Activated CD4-positive, alpha-beta T cell treated with anti-CD3 and anti-CD28 coated beads, Interleukin-2, amount 50 U/mL, for 16 hours (primary cell): ENCODE results near the gene PUDP.
A peak's percentile ranks its signal among the peaks of the same experiment; 100 is the strongest.
"Not testable (repeated sequence)": the region's sequence is repeated elsewhere in the genome, so short reads cannot be mapped to it uniquely, and the experiment has no call there.

Source experiments
- DNase-seq: peaks from one replicate; pipeline ENCODE4 v3.0.0-alpha.2; 2020

PUDP gene

DNA sequence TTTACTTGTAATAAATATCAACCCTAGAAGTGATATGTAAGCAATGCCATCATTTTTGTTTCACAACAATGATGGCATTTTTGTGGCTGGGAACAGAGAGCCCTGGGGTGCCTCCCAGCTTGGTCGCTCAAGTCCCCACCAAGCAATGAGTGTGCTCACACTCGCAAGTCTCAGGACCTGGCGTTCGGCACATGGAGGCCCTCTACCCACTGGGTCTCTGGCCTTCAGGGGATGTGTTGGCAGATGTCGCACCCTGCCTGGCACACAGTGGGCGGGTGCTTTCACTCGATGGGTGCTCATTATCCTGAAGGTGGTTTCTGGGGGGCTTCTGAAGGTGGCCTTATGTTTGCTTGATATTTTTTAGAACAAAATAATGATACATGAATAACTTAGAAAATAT, 75.1 kb downstream of the PUDP start:
- DNase-seq = no peak

DNA sequence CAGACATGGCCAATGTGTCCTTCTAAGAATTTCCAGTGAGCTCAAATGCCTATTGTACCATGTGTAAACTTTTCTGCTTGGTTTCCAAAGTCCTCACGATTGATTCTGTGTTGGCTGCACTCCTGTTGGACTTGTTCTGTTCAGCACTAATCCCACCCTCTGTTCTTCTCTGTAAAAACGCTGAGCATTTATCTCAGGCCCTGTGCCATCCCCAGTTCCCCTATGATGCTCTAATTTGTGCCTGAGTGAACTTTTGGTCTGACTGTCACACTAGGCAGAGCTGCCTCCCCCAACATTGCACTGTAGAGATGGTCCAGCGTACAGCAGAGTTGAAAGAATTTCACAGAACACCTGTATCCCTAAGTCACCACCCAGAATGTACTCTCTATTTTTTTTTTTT, 76.6 kb downstream of the PUDP start:
- DNase-seq = no peak

DNA sequence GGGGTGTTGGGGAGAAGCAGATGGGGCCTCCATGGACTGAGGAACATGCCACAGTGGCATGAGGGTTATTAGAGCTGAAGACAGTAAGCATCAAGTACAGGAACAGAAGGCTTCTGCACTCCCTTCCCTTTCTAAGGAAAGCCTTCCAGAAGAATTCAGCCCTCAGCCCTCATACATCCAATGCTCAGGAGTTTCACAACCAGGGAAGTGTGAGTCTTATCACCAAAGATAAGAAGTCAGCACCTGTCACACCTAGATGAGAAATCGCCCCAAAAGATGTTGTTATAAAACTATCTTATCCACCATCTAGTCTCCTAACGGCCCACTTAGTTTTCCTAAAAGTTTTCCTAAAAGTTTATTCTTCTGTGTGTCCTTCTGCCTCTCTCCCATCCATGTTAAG, 78.4 kb downstream of the PUDP start:
- DNase-seq = no peak

DNA sequence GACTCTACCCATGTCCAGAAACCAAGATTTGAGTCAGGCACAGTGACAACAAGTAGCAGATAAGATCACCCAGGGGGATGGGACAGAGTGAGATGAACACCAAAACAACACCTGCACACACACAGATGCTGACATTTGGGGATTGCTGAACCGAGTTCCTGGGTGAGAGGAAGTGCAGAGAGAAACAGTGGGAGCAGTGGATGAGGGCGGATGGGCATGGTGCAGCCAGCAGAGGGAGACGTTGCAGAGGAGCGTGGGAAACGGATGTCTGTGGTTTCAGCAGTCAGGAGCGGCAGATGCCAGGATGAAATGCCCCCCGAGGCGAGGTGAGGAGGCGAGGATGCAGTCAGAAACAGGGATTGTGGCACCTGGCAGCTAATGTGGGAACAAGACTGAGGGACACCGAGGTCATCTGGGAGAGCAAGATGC, 79.0 kb downstream of the PUDP start:
- DNase-seq = peak; percentile 9

DNA sequence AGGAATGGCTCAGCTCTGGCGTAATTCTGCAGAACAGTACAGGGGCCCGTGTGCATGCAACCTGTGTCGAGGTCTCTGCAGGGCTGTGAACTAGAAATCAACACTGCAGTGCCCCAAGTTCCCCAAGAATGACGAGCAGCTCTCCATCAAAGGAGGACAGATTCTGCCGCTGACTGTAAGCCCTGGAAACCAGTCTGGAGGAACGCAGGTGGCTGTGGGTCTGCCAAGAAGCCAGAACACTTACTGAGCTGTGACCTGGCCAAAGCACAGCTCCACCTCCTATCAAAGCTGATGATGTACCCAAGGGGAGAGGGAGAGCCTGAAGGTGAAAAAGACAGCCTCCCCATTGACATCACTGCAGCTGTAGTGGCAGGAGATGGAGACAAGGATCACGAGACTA, 80.7 kb downstream of the PUDP start:
- no peak for DNase-seq

DNA sequence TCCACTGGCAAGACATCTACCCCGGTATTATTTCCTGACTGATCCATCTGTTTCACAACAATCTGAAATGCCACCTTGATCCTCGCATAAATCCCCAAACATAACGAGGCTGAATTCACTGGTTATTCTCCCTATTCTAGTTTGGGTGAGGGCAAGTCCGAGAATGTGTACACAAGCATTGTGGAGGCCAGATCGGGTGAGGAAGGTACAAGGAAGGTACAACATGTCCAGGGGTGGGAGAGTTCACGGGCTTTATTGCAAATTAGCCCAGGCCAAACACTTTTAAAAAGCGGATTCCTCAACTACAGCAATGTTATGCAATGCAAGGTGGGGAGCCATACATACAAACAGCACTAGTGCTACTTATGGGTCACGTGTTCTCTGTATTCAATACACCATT, 82.5 kb downstream of the PUDP start:
- no peak for DNase-seq

DNA sequence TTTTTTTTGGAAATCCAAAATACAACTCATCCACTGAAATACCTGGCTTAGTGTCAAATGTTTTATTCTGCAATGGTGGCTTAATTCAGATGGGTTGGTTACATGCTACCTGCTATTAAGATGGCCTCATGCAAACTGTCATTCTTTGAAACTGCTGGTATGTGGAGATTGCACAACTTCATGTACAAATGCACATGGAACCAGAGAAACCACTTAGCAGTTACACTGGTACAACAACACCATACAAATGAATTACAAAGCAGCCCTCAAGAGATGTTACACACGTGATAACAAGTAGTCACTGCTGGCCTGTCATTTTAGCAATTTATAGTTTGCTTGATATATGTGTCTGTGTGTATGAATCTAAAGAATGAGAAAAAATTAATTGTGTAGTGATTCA, 85.0 kb downstream of the PUDP start:
- no peak for DNase-seq

DNA sequence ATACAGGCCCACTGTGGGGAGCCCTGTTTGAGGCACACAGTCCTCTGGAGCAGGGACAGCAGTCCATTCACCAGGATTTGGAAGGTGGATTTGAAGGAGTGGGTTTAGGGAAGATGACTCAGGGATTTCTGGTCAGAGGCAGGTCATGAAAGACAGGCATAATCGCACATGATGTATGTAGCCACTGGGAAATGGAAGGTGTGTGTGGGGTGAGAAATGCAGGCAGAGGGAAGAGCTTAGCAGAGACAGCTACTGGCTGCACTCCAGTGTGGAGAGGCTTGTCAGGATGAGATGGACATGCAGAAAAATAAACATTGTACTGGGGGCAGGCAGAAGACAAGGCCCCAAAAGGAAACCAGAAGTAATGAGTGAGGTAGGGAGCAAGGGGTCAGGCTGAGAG, 85.7 kb downstream of the PUDP start:
- no peak for DNase-seq

DNA sequence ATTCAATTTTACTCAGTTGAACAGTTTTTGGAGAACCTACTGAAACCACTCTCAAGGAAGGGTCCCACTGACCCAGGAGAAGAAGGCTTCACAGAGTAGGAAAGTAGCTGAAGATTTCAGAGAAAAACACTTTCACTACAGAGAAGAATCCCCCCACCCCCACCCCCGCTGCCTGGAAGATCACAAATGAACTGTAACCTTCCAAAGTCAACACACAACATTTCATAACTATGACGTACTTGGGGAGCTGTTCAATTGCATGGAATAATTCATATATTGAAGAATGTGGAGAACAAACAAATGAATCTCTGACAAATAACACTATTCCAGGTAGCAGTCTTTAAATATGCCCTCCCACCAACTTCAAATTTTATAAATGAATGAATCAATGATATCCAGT, 86.5 kb downstream of the PUDP start:
- DNase-seq = no peak

DNA sequence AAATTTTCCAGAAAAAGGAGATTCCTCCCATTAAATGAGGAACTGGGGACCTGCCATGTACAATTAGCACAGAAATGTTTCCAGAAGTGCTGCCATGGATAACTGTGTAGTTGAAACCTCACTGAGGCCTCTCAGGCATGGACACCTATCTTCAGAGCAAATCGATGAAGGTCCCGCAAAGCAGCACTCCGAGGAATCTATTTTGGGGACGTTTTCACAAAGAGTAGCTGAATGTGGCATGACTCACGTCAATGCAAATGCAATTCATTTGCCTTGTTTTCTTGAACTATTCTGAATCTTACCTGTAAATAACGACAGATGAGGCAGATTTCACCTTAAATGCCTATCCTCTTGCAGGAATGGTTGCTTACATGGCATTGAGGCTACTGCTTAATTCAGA, 87.5 kb downstream of the PUDP start:
- DNase-seq = no peak

DNA sequence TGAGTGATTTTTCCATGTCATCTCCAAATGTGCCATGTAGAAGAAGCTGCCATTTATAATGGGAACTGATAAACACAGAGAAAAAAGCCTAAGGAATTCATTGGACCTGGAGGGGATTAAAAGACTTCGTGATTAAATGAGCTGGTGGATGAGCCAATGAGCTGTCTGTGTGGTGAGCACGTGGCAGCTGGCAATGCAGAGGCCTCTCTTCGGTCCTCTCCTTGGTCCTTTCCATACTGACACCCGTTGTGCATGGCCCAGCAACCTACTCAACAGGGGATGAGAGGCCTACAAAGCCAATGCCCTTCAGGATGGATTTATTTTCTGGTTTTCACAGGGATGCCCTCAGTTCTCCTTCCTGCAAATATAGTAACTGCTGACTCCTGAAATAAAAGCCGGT, 88.1 kb downstream of the PUDP start:
- DNase-seq = no peak

DNA sequence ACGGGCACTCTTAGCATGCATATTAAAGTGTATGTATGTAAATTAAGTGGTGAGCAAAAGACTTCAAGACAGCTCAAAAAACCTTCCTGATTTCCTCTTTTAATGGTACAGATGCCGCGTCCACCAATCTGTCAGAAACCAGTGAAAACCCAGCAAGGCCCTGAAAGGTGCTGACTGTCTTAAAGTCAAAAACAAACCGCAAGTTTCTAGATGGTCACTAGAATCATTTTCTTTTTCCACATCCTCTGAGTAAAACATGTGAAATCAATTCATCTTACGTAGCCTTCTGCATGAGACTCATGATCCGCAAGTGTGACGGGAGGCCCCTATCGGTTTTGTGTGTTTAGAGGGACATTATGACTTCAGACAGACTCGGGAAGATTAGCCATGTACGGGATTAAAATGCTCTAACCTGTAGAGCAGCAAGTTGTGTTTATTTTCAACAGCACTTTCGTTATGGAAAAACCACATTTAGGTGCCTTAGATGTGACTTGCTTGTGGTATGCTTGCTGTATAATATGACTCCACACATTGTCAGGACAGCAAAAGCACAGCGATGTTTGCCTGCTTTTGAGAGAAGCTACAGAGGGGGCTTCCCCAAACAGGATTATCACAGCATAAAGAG, 88.6 kb downstream of the PUDP start:
- DNase-seq = peak; percentile 57

DNA sequence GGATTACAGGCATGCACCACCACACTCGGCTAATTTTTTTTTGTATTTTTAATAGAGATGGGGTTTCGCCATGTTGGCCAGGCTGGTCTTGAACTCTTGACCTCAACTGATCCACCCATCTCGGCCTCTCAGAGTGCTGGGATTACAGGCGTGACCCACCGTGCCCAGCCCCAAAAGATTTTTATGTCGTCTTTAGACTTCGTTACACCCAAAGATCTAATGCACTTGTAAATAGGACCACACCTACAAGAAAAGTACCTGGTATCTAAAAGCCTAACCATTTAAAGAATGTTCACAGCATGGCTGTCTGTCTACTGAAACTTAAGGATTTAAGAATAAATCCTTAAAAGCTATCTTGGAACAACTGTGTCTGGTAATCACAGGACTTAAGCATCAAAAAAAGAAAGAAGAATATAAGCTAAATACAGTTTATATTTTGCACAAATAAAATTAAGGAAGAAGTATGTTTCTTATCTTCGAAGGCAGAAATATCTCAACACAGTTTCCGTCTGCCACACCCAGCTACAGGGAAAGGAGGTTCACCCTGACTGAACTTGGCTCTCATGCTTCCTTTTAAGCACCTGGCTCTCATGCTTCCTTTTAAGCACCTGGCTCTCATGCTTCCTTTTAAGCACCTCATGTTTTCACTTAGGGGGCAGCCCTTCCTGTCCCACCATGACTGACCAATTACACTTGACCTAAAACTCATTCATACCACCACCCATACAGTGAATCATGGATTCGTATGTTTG, 92.4 kb downstream of the PUDP start:
- DNase-seq = no peak

DNA sequence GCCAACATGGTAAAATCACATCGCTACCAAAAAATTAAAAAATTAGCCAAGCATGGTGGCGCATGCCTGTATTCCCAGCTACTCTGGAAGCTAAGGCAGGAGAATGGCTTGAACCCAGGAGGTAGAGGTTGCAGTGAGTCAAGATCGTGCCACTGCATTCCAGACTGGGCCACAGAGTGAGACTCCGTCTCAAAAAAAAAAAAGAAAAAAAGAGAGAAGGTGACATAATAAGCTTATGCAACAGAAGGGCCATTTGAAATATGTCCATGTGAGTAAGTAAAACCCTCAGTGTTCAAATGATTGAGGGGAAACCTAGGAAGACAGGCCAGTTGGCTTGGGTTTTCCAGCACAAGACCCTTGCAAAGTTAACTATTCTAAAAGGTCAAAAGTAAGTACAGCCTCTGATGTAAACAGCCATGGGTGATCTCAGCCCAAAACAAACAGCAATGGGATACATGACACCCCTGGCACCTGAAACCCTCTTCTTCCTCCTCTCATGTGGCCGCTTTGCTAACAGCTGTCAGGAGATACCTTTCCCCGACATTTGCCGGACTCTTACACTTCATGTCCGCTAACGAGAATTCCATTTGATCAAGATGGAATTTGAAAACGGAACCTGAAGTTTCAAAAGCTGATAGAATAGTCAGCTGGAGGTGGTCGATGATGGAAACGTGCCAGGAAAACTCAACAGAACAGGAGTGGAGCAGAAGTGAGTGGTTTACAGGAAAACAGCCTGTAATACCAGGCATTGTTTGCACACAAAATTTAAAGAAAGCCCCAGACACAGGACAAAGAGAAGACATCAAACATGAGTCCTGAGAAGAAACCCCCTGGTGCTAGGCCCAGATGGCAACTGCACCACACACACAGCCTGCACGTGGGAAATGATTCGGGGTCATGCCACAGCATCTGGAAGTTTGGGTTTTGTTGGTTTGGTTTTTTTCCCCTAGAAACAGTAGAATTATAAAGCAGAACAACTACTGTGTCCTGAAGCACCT, 93.4 kb downstream of the PUDP start:
- DNase-seq = no peak

DNA sequence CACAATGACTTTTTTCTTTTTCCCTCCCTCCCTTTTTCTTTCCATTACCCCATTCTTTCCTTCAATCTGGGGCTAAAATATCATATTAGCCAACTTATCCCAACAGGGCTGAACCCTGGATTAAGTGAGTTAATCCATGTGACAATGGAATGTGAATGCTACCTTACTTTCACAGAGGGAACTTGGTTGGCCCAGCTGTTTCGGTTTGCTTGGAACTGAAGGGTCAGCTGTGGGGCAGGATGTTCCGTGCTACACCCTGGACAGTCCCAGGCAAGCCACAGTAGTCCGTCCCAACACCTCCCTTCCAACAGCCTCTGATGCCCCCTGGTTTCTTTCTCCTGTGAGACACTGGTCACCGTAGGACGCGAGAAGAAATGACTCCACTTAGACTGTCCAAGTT, 95.4 kb downstream of the PUDP start:
- no peak for DNase-seq

DNA sequence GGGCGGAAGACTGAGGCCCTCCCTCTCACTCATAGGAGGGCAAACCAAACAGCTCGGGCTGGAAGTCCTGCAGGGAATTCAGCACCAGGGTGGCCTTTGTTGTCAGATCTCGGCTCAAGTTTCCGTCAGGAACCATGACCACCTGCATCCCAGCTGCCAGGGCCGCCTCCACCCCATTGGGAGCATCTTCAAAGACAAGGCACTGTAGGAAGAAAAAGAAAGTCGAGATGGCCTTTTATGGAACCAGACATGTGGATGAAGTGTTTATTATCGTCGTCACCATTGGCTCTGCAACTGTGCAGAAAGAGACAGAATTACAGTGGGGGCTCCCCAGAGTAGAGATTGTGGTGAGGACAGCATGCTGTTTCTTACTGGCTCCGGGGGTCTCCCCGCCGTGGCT, 97.7 kb downstream of the PUDP start:
- no peak for DNase-seq

DNA sequence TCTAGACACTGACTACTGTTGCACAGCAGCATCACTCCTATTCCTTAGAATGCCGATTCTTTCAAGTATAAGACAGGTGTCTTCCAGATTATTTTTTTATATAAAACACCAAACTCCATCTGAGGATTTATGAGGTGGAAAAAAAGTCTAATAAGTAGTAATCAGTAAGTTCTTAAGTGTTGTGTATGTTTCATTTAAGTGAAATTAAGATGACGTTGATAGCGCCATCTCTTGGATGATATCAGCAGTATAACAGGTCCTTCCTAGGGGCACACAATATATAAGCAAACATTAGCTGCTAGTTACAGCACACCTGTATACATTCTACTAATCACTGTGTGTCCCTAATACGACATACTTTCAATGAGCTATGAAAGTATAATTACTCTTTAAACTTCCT, 100.0 kb downstream of the PUDP start:
- no peak for DNase-seq

DNA sequence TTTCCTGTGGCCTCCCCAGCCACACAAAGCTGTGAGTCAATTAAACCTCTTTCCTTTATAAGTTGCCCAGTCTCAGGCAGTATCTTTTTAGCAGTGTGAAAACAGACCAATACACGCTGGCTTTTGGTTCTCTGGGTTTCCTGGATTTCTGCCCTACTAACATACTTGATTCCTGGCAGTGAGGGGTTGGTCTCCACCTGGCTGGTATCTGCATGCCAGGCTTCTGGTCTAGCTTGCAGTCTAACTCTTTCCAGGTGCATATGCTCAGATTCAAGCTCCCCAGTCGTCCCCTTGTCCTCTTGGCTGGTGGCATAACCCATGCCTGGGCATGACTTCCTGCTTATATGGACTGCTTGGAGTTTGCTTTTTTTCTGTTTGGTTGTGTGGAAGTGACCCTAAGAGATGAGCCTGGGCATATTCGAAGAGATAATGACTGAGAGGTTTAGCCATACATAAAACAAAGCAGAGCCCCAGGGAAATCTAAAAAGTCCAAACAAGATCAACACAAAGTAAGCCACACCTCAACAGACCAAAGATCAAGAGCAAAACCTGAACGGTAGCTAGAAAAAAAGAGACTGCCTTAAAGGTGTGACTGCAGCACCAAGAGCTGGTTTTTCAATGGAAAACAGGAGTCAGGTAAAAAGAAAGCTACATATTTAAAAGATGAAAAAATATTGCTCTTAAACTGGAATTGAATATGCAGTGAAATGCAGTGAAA, 102.6 kb downstream of the PUDP start:
- DNase-seq = no peak

DNA sequence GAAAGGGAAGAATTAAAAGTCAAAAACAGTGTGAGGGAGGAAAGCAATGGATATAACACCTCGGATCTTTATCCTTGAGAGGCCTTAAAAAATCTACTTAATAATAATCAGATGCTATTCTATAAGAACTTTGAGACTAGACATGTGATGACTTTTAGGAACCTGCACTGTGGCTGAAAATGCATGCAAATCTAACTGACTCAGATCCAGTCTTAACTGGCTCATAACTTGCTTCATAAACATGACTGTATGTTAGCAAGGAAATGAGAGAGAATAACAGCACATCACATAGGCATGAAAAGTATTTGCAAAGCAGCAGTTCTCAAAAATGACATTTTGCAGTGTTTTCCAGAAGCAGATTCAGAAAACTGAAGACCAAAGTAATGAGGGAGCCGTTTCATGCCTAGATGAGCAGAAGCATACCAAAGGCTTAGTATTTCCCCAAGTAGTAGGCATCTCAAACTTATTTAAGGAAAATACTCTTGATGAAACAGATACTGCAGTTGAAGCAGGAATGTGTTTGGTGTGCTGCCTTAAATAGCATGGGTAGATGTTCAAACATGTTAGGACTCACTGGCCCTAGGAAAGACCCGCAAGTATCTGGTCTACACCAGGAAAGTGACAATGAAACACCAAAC, 104.0 kb downstream of the PUDP start:
- DNase-seq = not testable (repeated sequence)

DNA sequence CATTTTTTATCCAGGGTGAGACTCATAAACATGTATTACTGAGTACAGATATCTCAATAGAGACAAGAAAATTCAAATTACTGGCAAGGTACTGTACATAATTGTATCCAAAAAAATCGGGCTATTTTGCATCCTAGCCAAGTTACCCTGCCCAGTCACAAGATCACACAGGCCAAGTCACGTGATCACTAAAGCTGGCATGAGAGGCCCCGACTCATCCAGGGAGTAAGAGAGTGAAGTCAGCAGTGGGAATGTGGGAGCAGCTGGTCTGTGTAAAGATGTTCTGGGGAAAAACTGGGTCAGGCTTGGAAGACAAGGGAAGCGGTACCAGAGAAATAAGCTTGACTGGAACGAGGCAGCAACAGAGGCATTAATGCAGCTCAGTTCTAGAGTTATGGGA, 119.7 kb downstream of the PUDP start:
- DNase-seq = no peak

DNA sequence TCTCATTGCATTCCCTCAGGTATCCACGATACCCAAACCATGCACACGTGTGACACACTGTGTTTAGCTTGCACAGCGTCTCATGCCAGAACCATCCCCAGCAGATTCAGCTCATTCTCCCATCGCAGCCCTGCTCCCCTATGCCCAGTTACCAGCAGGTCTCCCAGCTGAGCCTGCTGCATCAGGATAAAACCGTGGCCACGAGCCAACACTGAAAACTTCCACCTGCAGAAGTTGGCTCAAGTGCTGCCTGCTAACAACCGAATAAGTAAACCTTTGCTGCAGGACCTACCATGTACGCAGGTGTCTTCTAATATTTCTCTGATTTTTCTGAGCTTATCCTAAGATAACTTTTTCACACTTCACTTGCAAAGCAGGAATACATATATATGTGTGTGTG, 120.9 kb downstream of the PUDP start:
- DNase-seq = no peak

DNA sequence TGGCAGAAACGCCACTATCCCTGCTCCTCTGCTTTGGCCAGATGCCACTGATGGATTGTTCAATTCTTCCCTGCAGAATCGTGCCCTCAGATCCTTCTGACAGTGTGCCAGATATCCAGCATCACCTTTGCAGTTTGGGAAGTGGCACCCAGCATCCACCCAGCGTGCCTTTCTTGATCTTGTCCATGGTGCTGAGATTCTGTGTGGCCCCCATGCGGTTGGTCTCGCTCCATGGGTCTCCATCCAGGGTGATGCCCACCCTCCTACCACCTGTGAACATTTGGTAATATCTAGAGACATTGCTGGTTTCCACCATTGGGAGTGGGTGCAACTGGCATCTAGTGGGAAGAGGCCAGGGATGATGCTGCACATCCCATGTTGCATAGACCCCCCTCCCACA, 121.6 kb downstream of the PUDP start:
- DNase-seq = not testable (repeated sequence)

DNA sequence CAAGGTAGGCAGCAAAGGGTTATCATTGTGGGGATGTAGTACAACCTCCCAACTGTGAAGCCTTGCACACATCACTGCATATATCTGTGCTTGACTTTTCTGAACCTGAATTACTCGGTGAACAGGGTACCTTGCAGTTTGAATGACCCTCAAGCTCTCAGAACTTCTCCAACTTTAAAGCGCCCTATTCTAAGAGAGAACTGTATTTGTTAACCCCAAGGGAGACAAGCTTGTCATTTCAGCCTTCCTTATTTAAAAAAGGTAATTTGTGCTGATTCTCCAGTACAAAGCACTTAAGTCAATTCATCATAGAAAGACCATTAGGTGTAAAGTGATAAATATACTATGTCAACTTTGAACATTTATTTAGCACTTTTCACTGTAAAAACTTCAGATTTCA, 122.5 kb downstream of the PUDP start:
- no peak for DNase-seq
